ENCODE results near the gene RPS15. TPM values are rescaled to one million over a fixed set of nuclear protein-coding genes. Genes with fewer than 3 reads are reported as not detected.

RPS15 gene
- total and polyA plus RNA-seq, 2 of the 13 experiments (the other 11 are each of a cell fraction or from before 2014, with no cell fraction given) = 695 to 1,411 TPM

DNA sequence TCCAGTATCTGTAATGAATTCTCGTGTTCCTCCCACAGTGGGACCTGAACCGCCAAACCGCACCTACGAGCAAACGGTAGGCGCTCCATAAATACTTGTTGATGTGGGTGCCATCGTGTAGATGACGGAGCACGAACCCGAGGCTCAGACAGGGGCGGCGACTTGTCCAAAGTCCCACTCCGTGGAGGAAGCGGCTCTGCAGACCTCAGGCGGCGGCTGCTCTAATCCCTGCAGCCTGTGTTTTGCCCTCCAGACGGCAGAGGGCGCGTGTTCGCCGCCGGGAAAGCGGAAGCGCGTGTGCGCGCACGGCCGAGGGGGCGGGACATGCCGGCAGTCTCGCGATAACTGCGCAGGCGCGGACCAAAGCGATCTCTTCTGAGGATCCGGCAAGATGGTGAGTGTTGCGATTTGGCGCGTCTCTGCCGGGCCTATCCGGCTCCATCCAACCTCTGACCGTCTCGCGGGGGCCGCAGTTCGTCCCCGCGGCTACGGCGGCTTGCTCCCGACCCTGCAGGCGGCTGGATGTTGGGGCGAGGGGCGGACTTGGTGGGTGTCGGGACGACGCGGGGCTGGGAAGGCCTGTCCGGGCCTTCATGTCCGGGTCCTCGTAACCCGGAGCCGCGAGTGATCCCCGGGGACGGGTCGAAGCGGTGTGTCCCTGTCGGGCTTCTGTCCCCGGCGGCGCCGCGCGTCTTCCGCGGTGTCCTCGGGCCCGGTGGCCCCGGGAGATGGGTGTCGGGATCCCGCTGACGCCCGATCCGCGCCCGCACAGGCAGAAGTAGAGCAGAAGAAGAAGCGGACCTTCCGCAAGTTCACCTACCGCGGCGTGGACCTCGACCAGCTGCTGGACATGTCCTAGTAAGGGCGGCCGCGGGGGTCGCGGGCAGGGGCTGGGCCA is at the start of gene RPS15 (continued):
- TF ChIP-seq PPARG (CRISPR knock-in tag; conservative IDR thresholded peaks at IDR 0.05) (no peak; the same call in none of the 2 replicates), NPAS2 (CRISPR knock-in tag; IDR thresholded peaks at IDR 0.05; ENCODE audit: borderline replicate concordance) (no peak), NR2F1 (CRISPR knock-in tag; IDR thresholded peaks at IDR 0.05) (0 out of 4 replicates have a peak, but pooled peaks of 1 of the 2 experiments have one; percentile 4), ZNF44 (CRISPR knock-in tag; IDR thresholded peaks at IDR 0.05) (no peak; the same call in 1 of the 2 replicates), ZNF383 (CRISPR knock-in tag; IDR thresholded peaks at IDR 0.05; ENCODE audit: borderline replicate concordance) (0 out of 2 replicates have a peak, but pooled peaks have one; percentile 83), BHLHE40 (IDR thresholded peaks at IDR 0.05; ENCODE audit: low read length) (peak; percentile 36), ZBTB26 (CRISPR knock-in tag; IDR thresholded peaks at IDR 0.05; ENCODE audit: borderline replicate concordance) (peak; percentile 87; the same call in 1 of the 2 replicates), MIXL1 (CRISPR knock-in tag; IDR thresholded peaks at IDR 0.05) (peak; percentile 88), EED (CRISPR knock-in tag; IDR thresholded peaks at IDR 0.05) (peak; percentile 93), ZNF367 (CRISPR knock-in tag; IDR thresholded peaks at IDR 0.05; ENCODE audit: borderline replicate concordance) (peak; percentile 79; the same call in 1 of the 2 replicates), FOXO1 (CRISPR knock-in tag; IDR thresholded peaks at IDR 0.05) (peak; percentile 86)
- TF ChIP-seq, protein P1, sequence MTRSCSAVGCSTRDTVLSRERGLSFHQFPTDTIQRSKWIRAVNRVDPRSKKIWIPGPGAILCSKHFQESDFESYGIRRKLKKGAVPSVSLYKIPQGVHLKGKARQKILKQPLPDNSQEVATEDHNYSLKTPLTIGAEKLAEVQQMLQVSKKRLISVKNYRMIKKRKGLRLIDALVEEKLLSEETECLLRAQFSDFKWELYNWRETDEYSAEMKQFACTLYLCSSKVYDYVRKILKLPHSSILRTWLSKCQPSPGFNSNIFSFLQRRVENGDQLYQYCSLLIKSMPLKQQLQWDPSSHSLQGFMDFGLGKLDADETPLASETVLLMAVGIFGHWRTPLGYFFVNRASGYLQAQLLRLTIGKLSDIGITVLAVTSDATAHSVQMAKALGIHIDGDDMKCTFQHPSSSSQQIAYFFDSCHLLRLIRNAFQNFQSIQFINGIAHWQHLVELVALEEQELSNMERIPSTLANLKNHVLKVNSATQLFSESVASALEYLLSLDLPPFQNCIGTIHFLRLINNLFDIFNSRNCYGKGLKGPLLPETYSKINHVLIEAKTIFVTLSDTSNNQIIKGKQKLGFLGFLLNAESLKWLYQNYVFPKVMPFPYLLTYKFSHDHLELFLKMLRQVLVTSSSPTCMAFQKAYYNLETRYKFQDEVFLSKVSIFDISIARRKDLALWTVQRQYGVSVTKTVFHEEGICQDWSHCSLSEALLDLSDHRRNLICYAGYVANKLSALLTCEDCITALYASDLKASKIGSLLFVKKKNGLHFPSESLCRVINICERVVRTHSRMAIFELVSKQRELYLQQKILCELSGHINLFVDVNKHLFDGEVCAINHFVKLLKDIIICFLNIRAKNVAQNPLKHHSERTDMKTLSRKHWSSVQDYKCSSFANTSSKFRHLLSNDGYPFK (CRISPR knock-in tag; IDR thresholded peaks at IDR 0.05; ENCODE audit: borderline replicate concordance) = peak; percentile 90
- TF ChIP-seq, protein P2, sequence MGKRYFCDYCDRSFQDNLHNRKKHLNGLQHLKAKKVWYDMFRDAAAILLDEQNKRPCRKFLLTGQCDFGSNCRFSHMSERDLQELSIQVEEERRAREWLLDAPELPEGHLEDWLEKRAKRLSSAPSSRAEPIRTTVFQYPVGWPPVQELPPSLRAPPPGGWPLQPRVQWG (CRISPR knock-in tag; IDR thresholded peaks at IDR 0.05; ENCODE audit: borderline replicate concordance, low read depth) = no peak
- TF ChIP-seq, protein P3, sequence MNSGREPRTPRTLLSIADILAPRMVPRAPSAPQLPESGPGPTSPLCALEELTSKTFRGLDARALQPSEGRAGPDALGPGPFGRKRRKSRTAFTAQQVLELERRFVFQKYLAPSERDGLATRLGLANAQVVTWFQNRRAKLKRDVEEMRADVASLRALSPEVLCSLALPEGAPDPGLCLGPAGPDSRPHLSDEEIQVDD (CRISPR knock-in tag; IDR thresholded peaks at IDR 0.05; ENCODE audit: borderline replicate concordance) = peak; percentile 61; the same call in 1 of the 2 replicates
- TF ChIP-seq, protein P4, sequence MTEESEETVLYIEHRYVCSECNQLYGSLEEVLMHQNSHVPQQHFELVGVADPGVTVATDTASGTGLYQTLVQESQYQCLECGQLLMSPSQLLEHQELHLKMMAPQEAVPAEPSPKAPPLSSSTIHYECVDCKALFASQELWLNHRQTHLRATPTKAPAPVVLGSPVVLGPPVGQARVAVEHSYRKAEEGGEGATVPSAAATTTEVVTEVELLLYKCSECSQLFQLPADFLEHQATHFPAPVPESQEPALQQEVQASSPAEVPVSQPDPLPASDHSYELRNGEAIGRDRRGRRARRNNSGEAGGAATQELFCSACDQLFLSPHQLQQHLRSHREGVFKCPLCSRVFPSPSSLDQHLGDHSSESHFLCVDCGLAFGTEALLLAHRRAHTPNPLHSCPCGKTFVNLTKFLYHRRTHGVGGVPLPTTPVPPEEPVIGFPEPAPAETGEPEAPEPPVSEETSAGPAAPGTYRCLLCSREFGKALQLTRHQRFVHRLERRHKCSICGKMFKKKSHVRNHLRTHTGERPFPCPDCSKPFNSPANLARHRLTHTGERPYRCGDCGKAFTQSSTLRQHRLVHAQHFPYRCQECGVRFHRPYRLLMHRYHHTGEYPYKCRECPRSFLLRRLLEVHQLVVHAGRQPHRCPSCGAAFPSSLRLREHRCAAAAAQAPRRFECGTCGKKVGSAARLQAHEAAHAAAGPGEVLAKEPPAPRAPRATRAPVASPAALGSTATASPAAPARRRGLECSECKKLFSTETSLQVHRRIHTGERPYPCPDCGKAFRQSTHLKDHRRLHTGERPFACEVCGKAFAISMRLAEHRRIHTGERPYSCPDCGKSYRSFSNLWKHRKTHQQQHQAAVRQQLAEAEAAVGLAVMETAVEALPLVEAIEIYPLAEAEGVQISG (CRISPR knock-in tag; IDR thresholded peaks at IDR 0.05) = peak; percentile 100
- TF ChIP-seq, protein P5, sequence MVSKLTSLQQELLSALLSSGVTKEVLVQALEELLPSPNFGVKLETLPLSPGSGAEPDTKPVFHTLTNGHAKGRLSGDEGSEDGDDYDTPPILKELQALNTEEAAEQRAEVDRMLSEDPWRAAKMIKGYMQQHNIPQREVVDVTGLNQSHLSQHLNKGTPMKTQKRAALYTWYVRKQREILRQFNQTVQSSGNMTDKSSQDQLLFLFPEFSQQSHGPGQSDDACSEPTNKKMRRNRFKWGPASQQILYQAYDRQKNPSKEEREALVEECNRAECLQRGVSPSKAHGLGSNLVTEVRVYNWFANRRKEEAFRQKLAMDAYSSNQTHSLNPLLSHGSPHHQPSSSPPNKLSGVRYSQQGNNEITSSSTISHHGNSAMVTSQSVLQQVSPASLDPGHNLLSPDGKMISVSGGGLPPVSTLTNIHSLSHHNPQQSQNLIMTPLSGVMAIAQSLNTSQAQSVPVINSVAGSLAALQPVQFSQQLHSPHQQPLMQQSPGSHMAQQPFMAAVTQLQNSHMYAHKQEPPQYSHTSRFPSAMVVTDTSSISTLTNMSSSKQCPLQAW (CRISPR knock-in tag; IDR thresholded peaks at IDR 0.05) = peak; percentile 88
